H1 (cell line): ENCODE results near the gene ELFN1. TPM values are rescaled to one million over a fixed set of nuclear protein-coding genes. Genes with fewer than 3 reads are reported as not detected.

Experiments used
- CTCF ChIA-PET: fragments of 300-600 bp; sonication (Branson Sonifier 250); formaldehyde crosslinking; loops from one replicate; lab custom pipeline; 2021; ENCODE audit not compliant: partially characterized antibody; lab: Charles Lee
- POLR2A ChIA-PET: fragments of 300-600 bp; sonication (Branson Sonifier 250); formaldehyde crosslinking; loops from one replicate; lab custom pipeline; 2021; ENCODE audit warnings: inconsistent platforms; ENCODE audit not compliant: partially characterized antibody; lab: Charles Lee
- DNase-seq, 2 experiments: peaks; one replicate each; pipeline versions ENCODE4 v3.0.0 to v3.0.0-alpha.2; 2010 to 2022; ENCODE audit warnings: low spot score in 2 of 2, low read depth in 1 of 2, mixed read lengths in 1 of 2
- FAIRE-seq: peaks from 2 replicates; lab custom pipeline; 2011; peaks lifted over from hg19 to GRCh38; lab: Jason Lieb, UNC
- H2AFZ ChIP-seq: 2 replicates; pipeline ENCODE4 v1.8.1; 2012; ENCODE audit warnings: low read length, inconsistent platforms
- H2AK5ac ChIP-seq: 2 replicates; pipeline ENCODE4 v1.6.1; 2013; ENCODE audit warnings: low read depth, low read length
- H2BK120ac ChIP-seq: replicated peaks from 2 replicates; pipeline ENCODE3; 2013; ENCODE audit warnings: low read depth, low read length, inconsistent platforms
- H2BK12ac ChIP-seq: 2 replicates; pipeline ENCODE4 v1.6.1; 2013; ENCODE audit warnings: low read depth, low read length
- H2BK15ac ChIP-seq: 2 replicates; pipeline ENCODE4 v1.6.1; 2013; ENCODE audit warnings: low read length
- H2BK20ac ChIP-seq: 2 replicates; pipeline ENCODE4 v1.6.1; 2013; ENCODE audit warnings: low read length
- H2BK5ac ChIP-seq: 2 replicates; pipeline ENCODE4 v1.6.1; 2013; ENCODE audit warnings: low read depth, low read length
- H3K14ac ChIP-seq: 2 replicates; pipeline ENCODE4 v1.6.1; 2013; ENCODE audit warnings: inconsistent platforms; ENCODE audit not compliant: insufficient read length
- H3K18ac ChIP-seq: 2 replicates; pipeline ENCODE4 v1.6.1; 2013; ENCODE audit warnings: low read length; ENCODE audit errors: extremely low read depth
- H3K23ac ChIP-seq: 2 replicates; pipeline ENCODE4 v1.6.1; 2013; ENCODE audit warnings: inconsistent platforms; ENCODE audit not compliant: insufficient read length
- H3K23me2 ChIP-seq: 2 replicates; pipeline ENCODE4 v1.6.1; 2013; ENCODE audit warnings: low read depth, low read length
- H3K27ac ChIP-seq: 2 replicates; pipeline ENCODE4 v1.6.1; 2011; ENCODE audit warnings: low read depth, low read length, inconsistent platforms
- H3K27me3 ChIP-seq, 4 experiments: replicated peaks in 1 of 4; 1 replicate in 1 of 4; 2 replicates in 3 of 4; pipeline versions ENCODE4 v1.6.1 to v1.8.1; 2011 to 2013; ENCODE audit warnings: low read length in 3 of 4, mild to moderate bottlenecking in 3 of 4, inconsistent platforms in 2 of 4, mixed read lengths in 2 of 4, moderate library complexity in 1 of 4; ENCODE audit not compliant: control insufficient read depth in 3 of 4, insufficient read depth in 3 of 4; ENCODE audit errors: extremely low read depth in 1 of 4
- H3K36me3 ChIP-seq, 4 experiments: 2 replicates each; pipeline versions ENCODE4 v1.6.1 to v1.8.1; 2011 to 2013; ENCODE audit warnings: mild to moderate bottlenecking in 4 of 4, low read length in 3 of 4, moderate library complexity in 2 of 4, control low read depth in 1 of 4, inconsistent platforms in 1 of 4; ENCODE audit not compliant: insufficient read depth in 4 of 4, control insufficient read depth in 2 of 4
- H3K4ac ChIP-seq: replicated peaks from 2 replicates; pipeline ENCODE3; 2013; ENCODE audit warnings: low read length, low read depth, mixed read lengths, inconsistent platforms; ENCODE audit not compliant: insufficient read length
- H3K4me1 ChIP-seq, 4 experiments: replicated peaks in 1 of 4; 1 replicate in 1 of 4; 2 replicates in 3 of 4; pipeline versions ENCODE4 v1.6.1 to v1.8.1; 2011 to 2013; ENCODE audit warnings: low read length in 3 of 4, inconsistent platforms in 2 of 4, mixed read lengths in 1 of 4; ENCODE audit not compliant: insufficient read depth in 4 of 4, control insufficient read depth in 3 of 4
- H3K4me2 ChIP-seq, 2 experiments: 2 replicates each; pipeline versions ENCODE4 v1.6.1 to v1.8.1; 2011 to 2013; ENCODE audit warnings: low read depth in 2 of 2, low read length in 2 of 2, control low read depth in 1 of 2, inconsistent platforms in 1 of 2, mild to moderate bottlenecking in 1 of 2; ENCODE audit not compliant: insufficient read depth in 1 of 2
- H3K4me3 ChIP-seq, 4 experiments: fragments of 200-600, 300-600 bp in 1 of 4; sonication (generic), shearing (Covaris generic), sonication (Bioruptor Twin) in 1 of 4; 2 replicates each; pipeline versions ENCODE4 v1.5.1 to v1.8.1; 2011 to 2016; ENCODE audit warnings: low read length in 4 of 4, low read depth in 3 of 4, control low read depth in 2 of 4, inconsistent platforms in 2 of 4, mild to moderate bottlenecking in 2 of 4, mixed read lengths in 1 of 4, moderate library complexity in 1 of 4; ENCODE audit not compliant: insufficient read depth in 2 of 4; ENCODE audit errors: extremely low read depth in 1 of 4
- H3K56ac ChIP-seq: replicated peaks from 2 replicates; pipeline ENCODE3; 2013; ENCODE audit warnings: low read depth, mild to moderate bottlenecking, mixed read lengths, low read length, inconsistent platforms; ENCODE audit not compliant: insufficient read length
- H3K79me1 ChIP-seq: 2 replicates; pipeline ENCODE4 v1.6.1; 2013; ENCODE audit warnings: low read depth, low read length, control low read depth
- H3K79me2 ChIP-seq, 2 experiments: 2 replicates each; pipeline versions ENCODE4 v1.6.1 to v1.8.1; 2012 to 2013; ENCODE audit warnings: low read length in 2 of 2, mild to moderate bottlenecking in 2 of 2, inconsistent platforms in 1 of 2; ENCODE audit not compliant: insufficient read depth in 2 of 2, control insufficient read depth in 1 of 2
- H3K9ac ChIP-seq, 4 experiments: replicated peaks in 1 of 4; 1 replicate in 1 of 4; 2 replicates in 3 of 4; pipeline versions ENCODE4 v1.6.1 to v1.8.1; 2011 to 2013; ENCODE audit warnings: low read depth in 3 of 4, low read length in 3 of 4, control low read depth in 2 of 4, mild to moderate bottlenecking in 2 of 4, moderate library complexity in 2 of 4, inconsistent platforms in 1 of 4; ENCODE audit errors: extremely low read depth in 1 of 4
- H3K9me3 ChIP-seq, 2 experiments: 2 replicates each; pipeline versions ENCODE4 v1.6.1 to v1.8.1; 2012 to 2013; ENCODE audit warnings: mild to moderate bottlenecking in 2 of 2, moderate library complexity in 2 of 2, control low read depth in 1 of 2, inconsistent platforms in 1 of 2, low read depth in 1 of 2, low read length in 1 of 2, mixed read lengths in 1 of 2; ENCODE audit not compliant: insufficient read depth in 2 of 2
- H4K20me1 ChIP-seq, 2 experiments: replicated peaks in 1 of 2; 2 replicates each; pipeline versions ENCODE3 to v1.8.1; 2011 to 2013; ENCODE audit warnings: inconsistent platforms in 2 of 2, low read length in 2 of 2, mild to moderate bottlenecking in 1 of 2; ENCODE audit not compliant: insufficient read depth in 2 of 2, control insufficient read depth in 1 of 2
- H4K5ac ChIP-seq: 2 replicates; pipeline ENCODE4 v1.6.1; 2013; ENCODE audit warnings: low read length, low read depth, mixed read lengths, inconsistent platforms; ENCODE audit not compliant: insufficient read length
- H4K8ac ChIP-seq: 2 replicates; pipeline ENCODE4 v1.8.0; 2013; ENCODE audit warnings: mild to moderate bottlenecking, moderate library complexity, low read length, inconsistent platforms; ENCODE audit not compliant: insufficient read depth; ENCODE audit errors: extremely low read depth
- H4K91ac ChIP-seq: replicated peaks from 2 replicates; pipeline ENCODE3; 2013; ENCODE audit warnings: low read length, mixed read lengths, inconsistent platforms; ENCODE audit not compliant: insufficient read length
- BACH1 ChIP-seq: IDR thresholded peaks from 2 replicates; pipeline ENCODE4 v1.6.1; 2012; ENCODE audit warnings: low read length, improper control_type of control experiment
- BRCA1 ChIP-seq: IDR thresholded peaks from 2 replicates; pipeline ENCODE4 v1.6.1; 2012; ENCODE audit warnings: low read depth, low read length, improper control_type of control experiment
- CTCF ChIP-seq, 3 experiments: IDR thresholded peaks; 1 replicate in 2 of 3; 2 replicates in 1 of 3; pipeline versions ENCODE4 v1.5.1 to v1.6.1; 2011; ENCODE audit warnings: low read length in 3 of 3, mild to moderate bottlenecking in 3 of 3, inconsistent platforms in 2 of 3, low read depth in 1 of 3, moderate library complexity in 1 of 3; ENCODE audit not compliant: insufficient read depth in 1 of 3; ENCODE audit errors: control extremely low read depth in 1 of 3
- E2F6 ChIP-seq: IDR thresholded peaks from 2 replicates; pipeline ENCODE4 v1.6.1; 2012; ENCODE audit warnings: inconsistent platforms
- MAFK ChIP-seq: IDR thresholded peaks from 2 replicates; pipeline ENCODE4 v1.6.1; 2012; ENCODE audit warnings: low read depth, mild to moderate bottlenecking, improper control_type of control experiment, low read length
- RAD21 ChIP-seq, 2 experiments: IDR thresholded peaks in 1 of 2; conservative IDR thresholded peaks in 1 of 2; 2 replicates each; pipeline ENCODE4 v1.6.1; 2011; ENCODE audit warnings: low read depth in 2 of 2, low read length in 2 of 2, improper control_type of control experiment in 1 of 2, inconsistent platforms in 1 of 2, mild to moderate bottlenecking in 1 of 2, moderate library complexity in 1 of 2
- RNF2 ChIP-seq: fragments of 200-900, 300-1000 bp; sonication (generic); IDR thresholded peaks from 2 replicates; pipeline ENCODE4 v1.7.1; 2016; ENCODE audit warnings: borderline replicate concordance, low read depth, mild to moderate bottlenecking, antibody characterized with exemption, low read length; ENCODE audit not compliant: poor library complexity, severe bottlenecking; ENCODE audit errors: missing control alignments
- SAP30 ChIP-seq: fragments of 300-600 bp; sonication (generic); IDR thresholded peaks from 2 replicates; pipeline ENCODE4 v1.7.1; 2012; ENCODE audit warnings: low read length, moderate library complexity, mild to moderate bottlenecking, inconsistent platforms; ENCODE audit not compliant: insufficient read depth, insufficient replicate concordance
- SP2 ChIP-seq: IDR thresholded peaks from 2 replicates; pipeline ENCODE4 v1.6.1; 2012; ENCODE audit warnings: mild to moderate bottlenecking, low read length, inconsistent platforms
- WGBS, 2 experiments: shearing (Covaris generic) in 1 of 2; methylation state at CpG; one replicate each; pipeline versions ENCODE4 v1.1.6 to v1.1.7; 2013 to 2015; ENCODE audit warnings: low lambda C conversion rate in 2 of 2, mixed read lengths in 2 of 2, inconsistent platforms in 1 of 2, low coverage in 1 of 2, missing lambda C conversion rate in 1 of 2; ENCODE audit not compliant: insufficient replicate concordance in 2 of 2, insufficient coverage in 1 of 2, insufficient read length in 1 of 2; ENCODE audit errors: extremely low coverage in 1 of 2, missing lambda C conversion rate in 1 of 2; 5-methylcytosine and 5-hydroxymethylcytosine counted together
- polyA plus RNA-seq, 7 experiments: library from polyadenylated mRNA; depleted of rRNA in 3 of 7; stranded (reverse) in 5 of 7; unstranded in 2 of 7; fragments of >200 nt in 5 of 7; fragments of 200-250 nt in 2 of 7; gene quantifications; 1 replicate in 5 of 7; 2 replicates in 1 of 7; 4 replicates in 1 of 7; pipeline versions ENCODE4 v1.2.1 to v1.2.3, GENCODE V29; 2011 to 2013; ENCODE audit warnings: missing spikeins in 2 of 7, mixed read lengths in 2 of 7
- total RNA-seq: library from RNA; stranded (reverse); fragmentation: NEBNext Ultra II Directional; extraction: Animal tissue kit (Norgen Biotek cat#: 25700); gene quantifications from 2 replicates; pipeline ENCODE4 v1.2.1, GENCODE V29; 2021

Gene ELFN1
- total and polyA plus RNA-seq, 2 of the 8 experiments (the other 6 are each of a cell fraction or from before 2014, with no cell fraction given): 2.0 to 4.5 TPM

GRCh38 chr7:1698201-1698600, 28.1 kb downstream of the ELFN1 start:
- Histone ChIP-seq H4K91ac (no peak overlapping the region), H3K79me1 (no peaks in the 10 kb centered on the region), H2AFZ (no peak overlapping the region), H2BK5ac (no peak overlapping the region), H4K8ac (no peak overlapping the region), H2BK120ac (no peak overlapping the region), H3K79me2 (no peaks in the 10 kb centered on the region), H3K4ac (no peak overlapping the region), H2BK15ac (no peak overlapping the region), H3K18ac (no peak overlapping the region), H3K4me3 (no peak overlapping the region), H2BK12ac (no peak overlapping the region), H3K4me1 (peaks cover 2 to 14% (median 11%) of the 10 kb centered on the region in 4 experiments), H3K9ac (no peak overlapping the region), H3K4me2 (no peak overlapping the region), H3K27me3 (peaks cover 0 to 2% (median 0%) of the 10 kb centered on the region in 4 experiments; a peak in 1 of 7 replicates), H3K23me2 (no peaks in the 10 kb centered on the region), H2AK5ac (no peak overlapping the region), H4K20me1 (peaks cover 0 to 4% of the 10 kb centered on the region in 2 experiments), H3K9me3 (peaks cover 5 to 8% of the 10 kb centered on the region in 2 experiments), H2BK20ac (no peak overlapping the region), H3K14ac (no peak overlapping the region), H3K27ac (no peak overlapping the region), H3K23ac (no peak overlapping the region), H4K5ac (no peak overlapping the region), H3K36me3 (no peaks in the 10 kb centered on the region; a peak in 1 of 8 replicates), H3K56ac (no peak overlapping the region)
- DNase-seq (peak in 1 of 2 experiments; percentile 22), FAIRE-seq (no peak)
- ChIA-PET POLR2A (no interaction called here), CTCF (interaction anchor here (5.0 kb wide), 1 partner anchor 12 kb away, joined by 21 read pairs; no protein-coding TSS in a partner anchor)
- whole genome bisulfite sequencing, 2 experiments: 76% methylated on average over 9 of the region's 9 CpGs; no CpG with 5 or more reads in 1 of the 2 experiments
- no peak for TF ChIP-seq RNF2
- no peak for TF ChIP-seq E2F6
- no peak for TF ChIP-seq MAFK
- no peak for TF ChIP-seq SAP30
- TF ChIP-seq CTCF (IDR thresholded peaks at IDR 0.05; ENCODE audit: control extremely low read depth in 1 of 3, insufficient read depth in 1 of 3, low read depth in 1 of 3, low read length in 3 of 3): no peak
- no peak for TF ChIP-seq BRCA1
- TF ChIP-seq BACH1: no peak
- TF ChIP-seq SP2: no peak
- TF ChIP-seq RAD21 (IDR thresholded peaks at IDR 0.05 in 1 of 2, conservative IDR thresholded peaks at IDR 0.05 in 1 of 2; ENCODE audit: low read depth in 2 of 2, low read length in 2 of 2): no peak
